Stimulated activated CD8-positive, alpha-beta memory T cell treated with anti-CD3 and anti-CD28 coated beads, Interleukin-12 subunit alpha, Interleukin-12 subunit beta, amount 100 ng/mL, for 24 hours (primary cell): ENCODE data around the gene TTR.

Source experiments
- DNase-seq: peaks from one replicate; pipeline ENCODE4 v3.0.0-alpha.2; 2020; ENCODE audit errors: extremely low read depth

Gene TTR

DNA sequence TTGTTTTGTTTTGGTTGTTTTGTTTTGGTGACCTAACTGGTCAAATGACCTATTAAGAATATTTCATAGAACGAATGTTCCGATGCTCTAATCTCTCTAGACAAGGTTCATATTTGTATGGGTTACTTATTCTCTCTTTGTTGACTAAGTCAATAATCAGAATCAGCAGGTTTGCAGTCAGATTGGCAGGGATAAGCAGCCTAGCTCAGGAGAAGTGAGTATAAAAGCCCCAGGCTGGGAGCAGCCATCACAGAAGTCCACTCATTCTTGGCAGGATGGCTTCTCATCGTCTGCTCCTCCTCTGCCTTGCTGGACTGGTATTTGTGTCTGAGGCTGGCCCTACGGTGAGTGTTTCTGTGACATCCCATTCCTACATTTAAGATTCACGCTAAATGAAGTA is at the start of gene TTR:
TSS of gene TTR (plus strand) at position 250 of the 400 bp plus-strand sequence. CDS start at position 276, 26 bp downstream.
- DNase-seq, result no peak

DNA sequence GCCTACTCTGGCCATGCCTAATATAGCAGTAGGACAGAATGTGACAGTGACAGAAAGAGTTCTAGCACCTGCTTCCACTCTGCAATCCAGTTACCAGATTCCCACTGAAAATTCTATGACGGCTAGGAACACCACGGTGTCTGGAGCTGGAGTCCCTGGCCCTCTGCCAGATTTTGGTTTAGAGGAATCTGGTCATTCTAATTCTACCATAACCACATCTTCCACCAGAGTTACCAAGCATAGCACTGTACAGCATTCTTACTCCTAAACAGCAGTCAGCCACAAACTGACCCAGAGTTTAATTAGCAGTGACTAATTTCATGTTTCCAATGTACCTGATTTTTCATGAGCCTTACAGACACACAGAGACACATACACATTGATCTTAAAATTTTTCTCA is 45.2 kb upstream of the TTR start:
- no peak for DNase-seq

DNA sequence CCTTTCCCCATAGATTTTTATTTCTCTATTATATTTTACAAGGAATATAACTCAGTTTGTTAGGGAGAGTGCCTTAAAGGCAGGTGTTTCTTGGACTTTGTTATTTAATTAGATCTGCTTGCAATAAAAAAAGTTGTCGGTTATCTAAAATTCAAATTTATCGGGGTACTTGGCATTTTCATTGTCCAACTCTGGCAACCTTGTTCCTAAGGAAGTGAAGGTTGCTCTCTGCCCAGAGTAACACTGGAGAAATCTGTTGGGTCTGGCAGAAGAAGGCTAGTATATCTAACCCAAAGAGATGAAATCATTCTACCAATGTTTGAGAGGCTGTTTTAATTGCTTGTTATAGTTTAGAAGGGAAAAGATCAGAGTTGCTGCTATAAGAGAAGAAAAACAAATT is 42.8 kb upstream of the TTR start:
- no peak for DNase-seq

DNA sequence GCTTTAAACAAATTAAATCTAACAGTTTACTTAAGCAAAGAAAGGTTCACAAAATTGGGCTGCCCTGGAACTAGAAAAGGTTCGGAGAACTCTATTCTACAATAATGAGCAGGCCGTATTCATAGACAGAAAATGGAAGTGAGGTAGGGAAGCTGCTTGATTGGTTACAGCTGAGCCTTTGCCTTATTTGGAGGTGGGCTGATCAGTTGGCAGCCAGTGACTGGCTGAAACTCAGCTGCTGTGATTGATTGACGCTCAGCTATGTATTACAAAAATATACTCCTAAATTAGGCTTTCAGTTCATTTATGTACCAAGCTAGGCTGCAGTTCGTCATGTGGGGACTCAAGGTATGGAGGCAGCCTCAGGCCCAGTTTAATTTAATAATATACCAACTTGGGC is 42.3 kb upstream of the TTR start:
- DNase-seq, result no peak

DNA sequence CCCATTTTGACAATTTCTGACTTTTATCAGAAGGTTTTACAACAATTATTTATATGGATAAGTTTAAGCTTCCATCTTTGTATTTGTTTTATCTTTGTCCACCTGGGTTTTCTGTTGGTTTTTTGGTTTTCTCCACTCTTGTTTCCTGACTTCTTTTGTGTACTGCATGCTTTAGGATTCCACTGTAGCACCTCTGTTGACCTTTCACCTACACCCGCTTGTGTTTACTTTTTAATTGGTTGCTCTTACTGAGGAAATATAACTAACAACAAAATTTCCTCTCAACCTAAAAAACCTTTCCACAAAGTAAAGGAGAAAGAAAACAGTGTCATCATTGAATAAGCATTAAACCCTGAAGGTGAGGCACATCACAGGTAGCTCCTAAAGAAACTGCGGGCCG is 39.8 kb upstream of the TTR start:
- DNase-seq, result no peak

DNA sequence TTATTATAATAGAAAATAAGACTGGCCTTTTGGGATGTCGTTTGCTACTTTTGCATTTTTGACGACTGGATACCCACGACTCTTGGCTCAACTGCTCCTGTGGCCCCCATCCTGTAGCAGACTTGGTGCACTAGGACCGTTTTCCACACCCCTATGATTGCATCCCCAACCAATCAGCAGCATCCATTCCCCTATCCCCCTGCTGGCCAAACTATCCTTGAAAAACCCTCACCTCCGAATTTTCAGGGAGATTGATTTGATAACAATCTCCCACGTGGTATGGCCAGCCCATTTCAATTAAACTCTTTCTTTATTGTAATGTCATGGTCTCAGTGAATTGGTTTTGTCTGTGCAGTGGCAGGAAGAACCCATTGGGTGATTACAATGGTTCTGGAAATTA is 37.9 kb upstream of the TTR start:
- no peak for DNase-seq

DNA sequence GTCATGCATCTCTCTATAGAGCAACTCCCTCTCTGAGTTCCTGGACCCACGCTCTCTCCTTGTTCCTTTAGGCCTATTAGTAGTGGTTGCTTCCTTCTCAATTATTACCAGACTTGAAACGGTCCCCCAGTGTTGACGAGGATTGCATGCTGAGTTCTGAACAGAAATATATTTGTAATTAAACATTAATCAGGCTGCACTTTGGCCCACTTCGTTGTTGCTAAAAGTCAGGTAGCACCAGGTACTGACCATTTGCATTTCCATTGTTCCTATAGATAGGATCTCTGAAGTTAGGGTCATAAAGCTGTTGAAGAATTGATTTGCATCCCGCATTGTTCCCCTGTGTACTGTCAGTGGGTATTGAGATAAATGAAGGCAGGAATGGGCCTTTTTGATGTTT is 36.9 kb upstream of the TTR start:
- no peak for DNase-seq

DNA sequence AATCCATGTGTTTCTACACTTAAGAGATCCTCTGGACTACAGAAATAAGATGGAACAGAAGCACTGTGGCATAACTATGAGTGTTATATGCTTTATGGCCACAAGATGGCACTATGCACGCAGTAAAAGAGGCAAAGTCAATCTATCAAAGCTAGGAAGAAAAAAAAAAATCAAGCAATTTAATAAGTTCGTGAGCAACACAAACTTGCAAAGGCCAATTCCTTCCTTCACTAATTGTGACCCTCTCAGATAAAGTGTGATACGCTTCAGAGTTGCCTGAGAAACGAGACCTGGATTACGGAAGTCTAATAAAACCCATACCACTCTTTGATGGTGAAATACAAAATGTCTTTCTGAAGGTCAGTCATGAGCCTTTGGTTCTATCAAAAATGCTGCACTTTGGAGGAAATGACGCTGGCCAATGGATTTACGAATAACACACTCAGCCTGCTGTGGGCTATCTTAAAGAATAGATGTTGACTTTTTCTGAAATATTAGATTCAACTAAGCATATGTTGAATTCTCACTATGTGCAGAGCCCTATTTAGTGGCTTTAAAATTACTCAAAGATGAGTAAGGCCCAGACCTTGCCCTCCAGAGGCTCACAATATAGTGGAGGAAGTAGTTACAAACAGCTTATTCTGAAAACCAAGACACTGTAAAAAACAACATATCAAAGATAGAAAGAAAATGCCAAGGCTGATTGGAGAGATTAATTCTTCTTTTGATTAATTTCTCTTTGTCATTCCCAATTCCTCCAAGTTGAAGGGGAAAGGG is 35.5 kb upstream of the TTR start:
- no peak for DNase-seq

DNA sequence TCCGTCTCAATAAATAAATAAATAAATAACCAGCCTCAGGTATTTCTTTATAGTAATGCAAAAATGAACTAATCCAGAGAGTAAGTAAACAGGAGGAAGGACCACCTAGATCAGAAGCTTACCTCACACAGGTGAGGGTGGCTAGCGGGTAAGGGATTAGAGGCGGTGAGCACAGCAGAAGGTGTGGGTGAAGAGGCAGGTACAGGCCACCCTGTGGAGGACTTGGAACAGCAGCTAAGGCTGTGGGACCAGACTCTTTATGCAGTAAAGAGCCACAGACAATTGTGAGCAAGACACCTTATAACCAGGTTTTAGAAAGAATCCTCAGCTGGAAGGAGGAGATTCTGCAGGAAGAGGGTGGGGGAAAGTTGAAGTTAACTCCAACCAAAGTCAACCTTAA is 34.2 kb upstream of the TTR start:
- no peak for DNase-seq

DNA sequence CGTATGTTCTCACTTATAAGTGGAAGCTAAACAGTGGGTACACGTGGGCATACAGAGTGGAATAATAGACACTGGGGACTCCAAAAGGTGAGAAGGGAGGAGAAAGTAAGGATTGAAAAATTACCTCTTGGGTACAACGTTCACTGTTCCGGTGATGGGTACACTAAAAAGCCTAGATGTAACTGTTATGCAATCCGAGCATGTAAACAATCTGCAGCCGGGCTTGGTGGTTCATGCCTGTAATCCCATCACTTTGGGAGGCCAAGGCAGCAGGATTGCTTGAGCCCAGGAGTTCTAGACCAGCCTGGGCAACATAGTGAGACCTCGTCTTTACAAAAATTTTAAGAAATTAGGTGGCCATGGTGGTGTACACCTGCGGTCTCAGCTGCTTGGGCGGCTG is 33.1 kb upstream of the TTR start:
- no peak for DNase-seq

DNA sequence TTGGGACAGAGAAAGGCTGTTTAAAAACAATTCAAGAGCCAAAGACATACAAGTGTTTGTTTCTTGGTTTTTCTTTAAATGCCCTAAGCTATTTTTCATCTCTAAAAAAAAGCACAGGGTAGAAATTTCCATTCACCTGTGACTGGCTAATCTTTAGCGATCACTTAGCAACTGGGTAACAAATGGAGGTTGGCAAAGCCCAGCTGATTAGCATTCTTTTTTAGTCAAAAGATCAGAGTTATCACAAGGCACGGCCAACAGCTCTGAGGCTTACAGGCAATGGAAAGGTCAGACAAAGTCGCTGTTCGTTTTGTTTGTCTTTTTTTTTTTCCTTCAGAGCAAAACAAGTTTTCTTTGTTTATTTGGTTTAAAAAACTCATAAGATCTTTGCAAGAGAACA is 29.0 kb upstream of the TTR start:
- DNase-seq, result no peak

DNA sequence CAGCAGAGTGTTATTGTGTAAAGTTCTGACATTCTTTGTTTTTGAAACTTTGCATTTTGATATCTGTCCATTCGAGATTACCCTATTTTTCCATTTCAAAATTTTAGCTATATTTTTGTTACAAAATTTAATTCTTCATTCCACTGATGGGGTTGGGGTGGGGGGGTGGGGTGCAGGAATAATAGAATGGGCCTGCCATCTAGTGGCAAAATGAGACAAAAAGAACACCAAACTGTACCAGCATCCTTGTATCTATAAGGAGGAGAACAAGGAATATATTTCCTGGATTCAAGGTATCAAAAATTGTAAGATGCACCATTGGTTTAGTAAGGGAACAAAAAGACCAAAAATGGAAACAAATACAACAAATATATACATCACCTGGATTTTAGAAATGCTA is 27.9 kb upstream of the TTR start:
- DNase-seq, result no peak

DNA sequence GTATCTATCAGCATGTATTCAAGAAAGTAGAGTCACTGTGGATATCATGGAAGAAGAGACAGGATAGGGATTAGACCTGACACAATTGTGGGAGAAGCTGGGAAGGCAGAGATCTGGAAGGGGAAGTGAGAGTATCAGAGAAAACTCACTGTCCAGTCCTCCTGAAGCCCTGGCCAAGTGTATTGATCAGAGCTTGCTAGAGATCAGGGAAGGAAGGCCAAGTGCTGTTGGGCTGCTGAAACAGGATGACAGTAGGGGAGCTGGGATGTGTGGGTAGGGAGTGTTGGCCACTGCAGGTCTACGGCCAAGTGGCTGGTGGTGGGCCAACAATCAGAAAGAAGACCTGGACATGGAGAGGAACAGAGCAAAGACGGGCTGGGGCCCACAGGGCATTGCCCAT is 26.3 kb upstream of the TTR start:
- no peak for DNase-seq

DNA sequence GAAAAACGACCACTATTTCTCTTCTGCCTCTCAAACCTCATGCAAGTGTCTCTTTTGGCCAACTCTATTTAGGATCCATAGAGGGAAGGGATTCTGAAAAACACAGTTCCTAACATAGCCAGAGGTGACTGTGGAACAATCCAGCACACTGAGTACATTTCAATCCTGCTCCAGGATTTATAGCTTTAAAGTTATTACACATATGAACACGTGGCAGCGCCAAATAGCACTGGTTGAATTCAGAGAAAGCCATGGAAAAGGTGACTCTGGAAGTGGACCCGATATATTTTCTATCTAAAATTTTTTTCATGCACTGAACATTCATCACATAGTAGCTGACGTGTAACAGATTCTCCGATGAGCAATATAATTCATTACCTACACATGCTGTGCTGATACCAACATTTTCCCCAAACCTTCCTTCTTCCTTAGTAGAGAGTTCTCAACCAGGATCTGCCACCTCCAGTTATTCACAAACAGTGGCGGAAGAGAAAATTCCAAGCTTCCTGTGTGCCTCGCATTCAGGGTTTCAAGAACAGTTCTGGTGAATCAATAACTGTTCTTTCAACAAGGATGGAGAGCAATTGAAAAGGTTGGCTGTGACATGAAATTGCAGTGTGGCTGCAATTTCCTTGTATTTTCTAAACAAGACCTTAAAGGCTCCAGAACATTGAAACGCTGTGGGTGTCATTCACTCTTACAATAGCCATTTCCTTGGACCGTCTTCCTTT is 25.7 kb upstream of the TTR start:
- no peak for DNase-seq

DNA sequence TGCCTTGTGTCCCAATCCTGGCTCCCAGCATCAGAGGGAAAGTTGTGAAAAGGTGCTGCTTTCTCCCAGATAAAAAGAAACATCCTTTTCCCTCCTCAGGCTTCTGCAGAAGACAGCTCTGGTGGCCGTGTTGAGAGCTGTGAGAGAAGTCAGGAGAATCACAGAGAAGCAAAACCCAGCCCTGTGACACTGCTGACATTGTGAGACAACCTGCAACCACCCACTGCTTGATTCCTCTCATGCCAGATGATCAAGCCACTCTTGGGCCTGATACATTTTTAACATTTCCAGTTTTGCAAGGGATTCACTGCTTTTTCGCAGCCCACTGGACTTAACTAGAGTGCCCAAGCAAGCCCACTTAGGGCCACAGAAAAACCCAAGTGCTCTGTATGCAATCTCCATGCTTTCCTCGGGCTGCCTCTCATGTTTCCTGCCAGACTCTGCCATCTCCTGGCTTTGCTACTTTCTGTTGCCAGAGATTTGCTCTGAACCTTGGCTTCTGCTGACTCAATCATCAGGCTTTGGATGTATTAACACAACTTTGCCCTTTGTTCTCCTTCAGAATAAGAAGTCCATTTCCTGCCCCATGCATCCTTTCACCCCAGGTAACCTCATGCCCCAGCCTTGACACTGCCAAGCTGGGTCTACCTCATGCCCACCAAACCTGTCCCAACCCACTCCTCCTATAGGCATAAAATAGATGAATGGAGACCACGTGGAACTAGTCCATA is 24.9 kb upstream of the TTR start:
- no peak for DNase-seq

DNA sequence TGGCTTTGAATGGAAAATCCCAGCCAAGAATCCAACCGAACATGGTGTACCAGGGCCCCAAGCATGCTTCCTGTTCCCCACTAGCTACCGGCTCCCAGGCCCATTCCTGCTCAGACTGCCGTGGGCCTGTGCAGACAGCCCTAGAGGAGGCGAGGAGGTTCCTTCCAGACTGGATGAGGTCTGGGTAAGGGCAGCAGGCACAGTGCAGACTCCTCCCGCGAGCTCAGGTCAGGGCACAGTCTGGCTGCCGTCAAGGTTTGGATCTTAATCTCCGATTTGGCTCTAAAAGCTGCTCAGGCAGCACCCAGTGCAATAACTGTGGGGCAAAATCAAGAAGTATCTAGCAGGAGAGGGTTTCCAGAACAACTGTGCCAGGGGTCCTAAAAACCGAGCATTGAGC is 19.3 kb upstream of the TTR start:
- no peak for DNase-seq

DNA sequence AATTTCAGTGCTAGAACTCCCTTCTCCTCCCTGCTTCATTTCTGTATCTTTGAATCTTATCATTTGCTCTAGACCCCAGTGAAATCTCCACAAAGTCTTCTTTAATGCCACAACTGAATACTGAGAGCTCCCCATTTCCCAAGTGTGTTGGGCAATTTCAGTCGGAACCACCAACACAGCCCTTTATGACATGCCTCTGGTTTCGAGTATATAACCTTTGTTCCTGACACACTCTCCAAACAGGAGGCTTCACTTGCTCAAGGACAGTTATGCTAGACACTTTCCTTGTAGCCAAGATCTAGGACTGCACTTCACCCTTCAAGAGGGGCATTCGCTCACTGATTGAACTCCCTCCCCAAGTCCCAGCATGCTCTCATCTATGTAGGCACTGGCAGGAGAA is 18.6 kb upstream of the TTR start:
- no peak for DNase-seq

DNA sequence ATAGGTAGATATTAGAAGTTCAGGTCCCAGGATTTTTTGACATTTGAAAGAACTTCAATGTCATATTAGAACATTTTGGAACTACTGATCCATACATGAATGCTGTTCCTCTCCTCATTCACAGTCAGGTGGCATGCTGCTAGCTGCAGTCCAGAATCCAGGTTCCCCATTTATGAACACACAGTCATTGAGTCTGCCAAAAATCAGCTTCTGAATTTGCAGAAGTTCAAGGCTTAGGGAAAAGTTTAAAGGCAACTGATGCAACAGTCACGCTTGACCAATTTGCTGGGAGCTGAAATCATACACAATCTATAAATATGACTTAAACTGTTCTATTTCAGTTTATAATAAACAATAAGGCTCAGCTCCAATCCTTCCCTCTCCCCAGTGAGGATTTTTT is 17.3 kb upstream of the TTR start:
- DNase-seq, result no peak

DNA sequence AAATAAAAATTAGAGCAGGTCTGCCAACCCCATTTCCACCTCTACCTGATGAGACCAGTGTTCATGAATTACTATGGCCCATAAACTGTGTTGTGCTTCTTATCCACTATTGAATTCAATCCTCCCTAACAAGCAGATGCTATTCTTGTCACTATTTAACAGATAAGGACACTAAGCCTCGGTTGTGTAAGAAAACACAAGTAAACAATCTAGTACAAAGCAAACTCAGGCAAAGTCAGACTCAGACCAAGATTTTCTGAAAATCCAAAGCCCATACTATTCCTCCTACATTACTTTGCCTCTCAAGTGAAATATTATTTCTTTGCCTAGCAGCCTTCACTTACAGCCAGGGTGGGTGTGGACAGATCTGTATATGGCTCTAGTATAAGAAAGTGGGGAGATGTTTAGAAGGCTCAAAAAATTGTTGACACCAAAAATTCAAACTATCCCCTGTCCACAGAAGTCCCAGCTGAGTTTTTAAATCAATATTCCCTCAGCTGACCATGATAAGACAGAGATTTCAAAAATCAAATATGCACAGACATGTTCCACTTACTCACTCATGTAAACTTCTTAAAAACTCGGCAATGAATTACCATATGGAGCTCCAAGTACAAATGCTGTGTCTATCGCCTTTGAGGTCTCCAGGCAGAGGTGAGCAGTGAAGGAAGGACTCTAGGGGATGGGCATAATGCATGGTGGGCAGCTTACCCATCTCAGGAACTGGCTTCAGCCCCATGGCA is 16.0 kb upstream of the TTR start:
- DNase-seq, result no peak

DNA sequence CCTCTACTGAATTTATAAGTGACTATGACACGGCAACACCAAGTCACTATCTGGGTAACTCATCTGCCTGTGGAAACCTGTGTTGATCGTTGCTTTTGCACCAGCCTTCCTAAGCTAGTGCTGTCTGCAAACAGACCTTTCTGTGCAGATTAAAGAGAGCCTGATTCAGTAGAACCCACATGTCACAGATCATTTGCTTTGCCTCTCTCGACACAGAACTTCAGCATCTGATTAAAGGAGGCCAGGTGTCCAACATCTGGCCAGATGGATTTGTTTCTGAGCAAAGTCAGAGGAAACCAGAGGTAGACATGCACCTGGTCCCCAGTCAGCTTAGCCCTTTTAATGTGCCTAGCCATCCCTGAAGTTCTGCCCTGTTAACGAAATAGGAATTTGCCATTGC is 15.0 kb upstream of the TTR start:
- no peak for DNase-seq

DNA sequence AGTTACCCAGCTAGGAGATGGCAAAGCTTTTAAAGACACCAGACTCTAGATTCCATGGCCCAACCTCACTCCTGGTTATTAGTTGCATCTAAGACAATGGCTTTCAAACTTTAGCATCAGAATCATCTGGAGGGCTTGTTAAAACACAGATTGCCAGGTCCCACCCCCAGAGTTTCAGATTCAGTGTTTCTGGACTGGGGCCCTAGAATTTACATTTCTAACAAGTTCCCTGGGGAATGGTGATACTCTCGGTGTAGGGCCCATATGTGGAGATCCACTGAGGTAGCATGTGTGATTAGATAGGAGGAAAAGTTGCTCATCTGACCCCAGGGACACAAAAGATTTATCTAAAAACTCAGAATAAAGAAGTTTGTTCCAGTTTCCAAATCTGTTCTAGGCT is 14.5 kb upstream of the TTR start:
- no peak for DNase-seq

DNA sequence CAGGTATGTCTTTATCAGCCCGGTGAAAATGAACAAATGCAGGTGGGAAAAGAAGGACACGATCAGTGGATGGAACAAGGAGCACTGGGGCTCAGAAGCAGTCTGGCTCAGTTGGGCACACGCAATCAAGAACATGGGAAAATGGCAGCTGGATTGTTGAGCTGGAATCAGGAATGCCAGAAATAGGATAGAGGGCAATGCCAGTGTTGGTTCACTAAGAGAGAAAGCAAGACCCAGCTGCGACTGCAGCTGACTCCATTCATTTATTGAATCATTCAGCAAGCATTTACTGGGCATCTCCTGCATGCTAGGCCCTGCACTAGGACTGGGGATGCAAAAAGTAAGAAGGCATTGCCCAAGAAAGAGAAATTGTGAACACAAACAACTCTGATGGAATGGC is 13.6 kb upstream of the TTR start:
- no peak for DNase-seq
